Measurements from ENCODE around the gene RNPS1. TPM values are rescaled to one million over a fixed set of nuclear protein-coding genes. Genes with fewer than 3 reads are reported as not detected.

Gene RNPS1
- polyA plus RNA-seq, 1 of the 3 experiments (the other 2 are of a cell fraction): 277 TPM

DNA sequence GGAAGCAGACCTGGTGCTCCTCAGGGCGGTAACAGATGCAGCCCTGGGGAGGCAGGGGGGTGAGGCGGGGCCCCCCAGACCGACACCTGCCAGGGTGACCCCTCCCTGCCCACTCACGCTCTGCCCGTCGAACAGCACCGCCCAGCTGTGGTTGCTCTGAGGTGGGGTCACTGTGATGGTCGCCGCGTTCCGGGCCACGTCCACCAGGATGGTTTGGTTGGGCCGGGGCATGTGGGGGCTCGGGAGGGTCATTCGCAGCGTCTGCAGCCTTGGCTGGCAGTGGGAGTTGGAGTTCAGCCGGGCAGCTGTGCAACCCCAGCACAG, 58.0 kb downstream of the RNPS1 start:
- ChIA-PET CTCF (interaction anchor here (2.0 kb wide), 1 partner anchor 15 kb away, joined by 9 read pairs; no protein-coding TSS in a partner anchor), POLR2A (interaction anchor here (0.6 kb wide), 1 partner anchor 12 kb away, joined by 8 read pairs; no protein-coding TSS in a partner anchor)
- H2AFZ ChIP-seq (ENCODE audit: low read depth): no peak overlapping the region
- H3F3A ChIP-seq (replicated peaks; ENCODE audit: insufficient read depth): peaks cover 4% of the 10 kb centered on the region
- H3K9me2 ChIP-seq: no peaks in the 10 kb centered on the region
- H3K4me3 ChIP-seq (ENCODE audit: low read depth in 2 of 2, low read length in 1 of 2): no peak overlapping the region
- WGBS (ENCODE audit: low lambda C conversion rate): 93% methylated on average over 10 of the region's 17 CpGs
- no peak overlapping the region for H3K27ac ChIP-seq (ENCODE audit: low read depth in 2 of 2, low read length in 1 of 2)
- peaks cover 11% of the 10 kb centered on the region; the same call in 1 of the 2 replicates for H4K20me1 ChIP-seq (ENCODE audit: insufficient read depth)
- H3K79me2 ChIP-seq (ENCODE audit: insufficient read depth): peaks cover 34% of the 10 kb centered on the region
- no peaks in the 10 kb centered on the region for H3K9me3 ChIP-seq
- TF ChIP-seq TCF12 (IDR thresholded peaks at IDR 0.05): no peak
- TF ChIP-seq SMC3 (IDR thresholded peaks at IDR 0.05; ENCODE audit: low read depth, low read length): no peak
- TF ChIP-seq RAD21 (IDR thresholded peaks at IDR 0.05; ENCODE audit: low read length): no peak
- TF ChIP-seq TEAD4 (IDR thresholded peaks at IDR 0.05; ENCODE audit: borderline replicate concordance, insufficient read depth): no peak
- TF ChIP-seq, protein P1, sequence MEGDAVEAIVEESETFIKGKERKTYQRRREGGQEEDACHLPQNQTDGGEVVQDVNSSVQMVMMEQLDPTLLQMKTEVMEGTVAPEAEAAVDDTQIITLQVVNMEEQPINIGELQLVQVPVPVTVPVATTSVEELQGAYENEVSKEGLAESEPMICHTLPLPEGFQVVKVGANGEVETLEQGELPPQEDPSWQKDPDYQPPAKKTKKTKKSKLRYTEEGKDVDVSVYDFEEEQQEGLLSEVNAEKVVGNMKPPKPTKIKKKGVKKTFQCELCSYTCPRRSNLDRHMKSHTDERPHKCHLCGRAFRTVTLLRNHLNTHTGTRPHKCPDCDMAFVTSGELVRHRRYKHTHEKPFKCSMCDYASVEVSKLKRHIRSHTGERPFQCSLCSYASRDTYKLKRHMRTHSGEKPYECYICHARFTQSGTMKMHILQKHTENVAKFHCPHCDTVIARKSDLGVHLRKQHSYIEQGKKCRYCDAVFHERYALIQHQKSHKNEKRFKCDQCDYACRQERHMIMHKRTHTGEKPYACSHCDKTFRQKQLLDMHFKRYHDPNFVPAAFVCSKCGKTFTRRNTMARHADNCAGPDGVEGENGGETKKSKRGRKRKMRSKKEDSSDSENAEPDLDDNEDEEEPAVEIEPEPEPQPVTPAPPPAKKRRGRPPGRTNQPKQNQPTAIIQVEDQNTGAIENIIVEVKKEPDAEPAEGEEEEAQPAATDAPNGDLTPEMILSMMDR (IDR thresholded peaks at IDR 0.05): no peak
- no peak for TF ChIP-seq FOXM1 (IDR thresholded peaks at IDR 0.05; ENCODE audit: low read depth)
- no peak for TF ChIP-seq MAX (IDR thresholded peaks at IDR 0.05; ENCODE audit: low read depth)
- H3K36me3 ChIP-seq (replicated peaks in 1 of 2; ENCODE audit: control insufficient read depth in 1 of 2, insufficient read depth in 2 of 2, low read length in 1 of 2): peaks cover 0 to 36% of the 10 kb centered on the region in 2 experiments
- no peaks in the 10 kb centered on the region for H3K27me3 ChIP-seq (ENCODE audit: insufficient read depth)
- no peak overlapping the region for H3K4me2 ChIP-seq
- H3K4me1 ChIP-seq (ENCODE audit: control insufficient read depth in 1 of 2, insufficient read depth in 2 of 2, low read depth in 1 of 2, low read length in 1 of 2): peaks cover 11 to 36% of the 10 kb centered on the region in 2 experiments; a peak in 2 of 4 replicates
- H3K9ac ChIP-seq: no peak overlapping the region
- no peak for DNase-seq

DNA sequence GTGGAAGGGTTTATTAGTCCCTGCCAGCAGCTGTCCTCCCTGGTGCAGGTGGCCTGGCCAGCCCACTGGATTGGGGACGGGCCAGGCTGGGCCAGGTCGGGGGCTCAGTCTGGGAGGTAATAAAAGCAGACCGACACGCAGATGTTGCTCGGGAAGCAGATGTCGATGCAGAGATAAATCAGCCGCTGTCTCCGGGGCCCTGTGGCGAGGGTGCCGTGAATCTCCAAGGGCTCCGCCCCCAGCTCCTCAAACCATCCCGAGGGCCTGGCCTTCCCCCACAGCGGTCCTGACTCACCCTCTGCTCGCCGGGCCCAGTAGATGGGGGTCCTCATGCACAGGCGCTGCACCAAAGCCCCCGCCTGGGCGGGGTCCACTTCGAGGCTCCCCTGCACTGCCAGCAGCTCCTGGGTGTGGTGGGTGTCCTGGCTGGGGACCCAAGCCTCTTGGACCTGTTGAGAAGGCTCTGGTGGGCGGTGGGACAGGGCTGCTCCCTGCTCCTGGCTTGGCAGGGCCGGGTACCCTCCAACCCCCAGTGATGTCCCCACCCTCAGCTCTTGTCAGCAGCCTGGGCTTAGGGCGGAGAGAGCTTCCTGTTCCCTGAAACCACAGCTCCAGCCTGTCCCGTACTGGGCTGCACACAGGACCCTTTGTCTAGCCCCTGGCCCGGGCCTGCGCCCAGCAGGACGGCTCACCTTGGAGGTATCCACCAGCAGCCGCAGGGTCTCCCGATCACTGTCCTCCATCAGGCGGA, 58.5 kb downstream of the RNPS1 start:
- Histone ChIP-seq H3K4me3 (ENCODE audit: low read depth in 2 of 2, low read length in 1 of 2) (no peak overlapping the region), H3K36me3 (replicated peaks in 1 of 2; ENCODE audit: control insufficient read depth in 1 of 2, insufficient read depth in 2 of 2, low read length in 1 of 2) (peaks cover 0 to 36% of the 10 kb centered on the region in 2 experiments), H3K27ac (ENCODE audit: low read depth in 2 of 2, low read length in 1 of 2) (no peak overlapping the region), H3F3A (replicated peaks; ENCODE audit: insufficient read depth) (peaks cover 10% of the 10 kb centered on the region), H3K9me3 (no peaks in the 10 kb centered on the region), H4K20me1 (ENCODE audit: insufficient read depth) (peaks cover 11% of the 10 kb centered on the region; the same call in 1 of the 2 replicates), H3K9ac (no peak overlapping the region), H2AFZ (ENCODE audit: low read depth) (no peak overlapping the region), H3K27me3 (ENCODE audit: insufficient read depth) (no peaks in the 10 kb centered on the region), H3K4me2 (no peak overlapping the region), H3K4me1 (ENCODE audit: control insufficient read depth in 1 of 2, insufficient read depth in 2 of 2, low read depth in 1 of 2, low read length in 1 of 2) (peaks cover 11 to 40% of the 10 kb centered on the region in 2 experiments; a peak in 3 of 4 replicates), H3K79me2 (ENCODE audit: insufficient read depth) (peaks cover 34% of the 10 kb centered on the region), H3K9me2 (no peaks in the 10 kb centered on the region)
- WGBS (ENCODE audit: low lambda C conversion rate): 88% methylated on average over 18 of the region's 29 CpGs
- ChIA-PET POLR2A (interaction anchor here (0.6 kb wide), 1 partner anchor 13 kb away, joined by 8 read pairs; no protein-coding TSS in a partner anchor), CTCF (interaction anchor here (1.1 to 2.0 kb wide), 2 partner anchors 14 to 187 kb away, joined by 3 to 9 read pairs; no protein-coding TSS in a partner anchor)
- no peak for DNase-seq
- no peak for TF ChIP-seq YY1 (IDR thresholded peaks at IDR 0.05; ENCODE audit: low read depth)
- TF ChIP-seq TCF12 (IDR thresholded peaks at IDR 0.05): no peak
- TF ChIP-seq TAF1 (IDR thresholded peaks at IDR 0.05; ENCODE audit: borderline replicate concordance, low read depth, low read length): no peak
- TF ChIP-seq, protein P1 (IDR thresholded peaks at IDR 0.05): no peak

Measured in SK-N-SH (cell line).